Hepatocyte (in vitro differentiated cells): ENCODE results near the gene RCOR3. TPM values are rescaled to one million over a fixed set of nuclear protein-coding genes. Genes with fewer than 3 reads are reported as not detected.

Source experiments
- DNase-seq: peaks from one replicate; pipeline ENCODE4 v3.0.0-alpha.2; 2016; ENCODE audit warnings: low spot score
- H2AFZ ChIP-seq: fragments of 200-600 bp; sonication (generic); 2 replicates; pipeline ENCODE4 v1.6.0; 2016; ENCODE audit warnings: antibody characterized with exemption, mild to moderate bottlenecking
- H3K27ac ChIP-seq: fragments of 200-600 bp; sonication (generic); 2 replicates; pipeline ENCODE4 v1.5.1; 2016; ENCODE audit warnings: mild to moderate bottlenecking
- H3K27me3 ChIP-seq: fragments of 200-600 bp; sonication (generic); 2 replicates; pipeline ENCODE4 v1.6.1; 2016
- H3K36me3 ChIP-seq: fragments of 200-600 bp; sonication (generic); replicated peaks from 2 replicates; pipeline ENCODE4 v1.5.1; 2016; ENCODE audit warnings: low read depth; ENCODE audit not compliant: insufficient read depth
- H3K4me1 ChIP-seq: fragments of 200-600 bp; sonication (generic); 2 replicates; pipeline ENCODE4 v1.5.1; 2016; ENCODE audit warnings: mild to moderate bottlenecking, moderate library complexity; ENCODE audit not compliant: insufficient read depth
- H3K4me2 ChIP-seq: fragments of 200-600 bp; sonication (generic); 2 replicates; pipeline ENCODE4 v1.6.0; 2016
- H3K4me3 ChIP-seq: fragments of 200-600 bp; sonication (generic); 2 replicates; pipeline ENCODE4 v1.5.1; 2016; ENCODE audit warnings: mild to moderate bottlenecking
- H3K79me2 ChIP-seq: fragments of 200-600 bp; sonication (generic); 2 replicates; pipeline ENCODE4 v1.6.0; 2017; ENCODE audit warnings: mild to moderate bottlenecking
- H3K9me2 ChIP-seq: fragments of 200-600 bp; sonication (generic); replicated peaks from 2 replicates; pipeline ENCODE4 v1.6.0; 2017; ENCODE audit warnings: mild to moderate bottlenecking; ENCODE audit not compliant: insufficient read depth
- H3K9me3 ChIP-seq: fragments of 200-600 bp; sonication (generic); 2 replicates; pipeline ENCODE4 v1.5.1; 2016; ENCODE audit warnings: low read depth, mild to moderate bottlenecking
- H4K20me1 ChIP-seq: fragments of 200-600 bp; sonication (generic); 2 replicates; pipeline ENCODE4 v1.6.0; 2016; ENCODE audit warnings: mild to moderate bottlenecking; ENCODE audit not compliant: insufficient read depth, poor library complexity, severe bottlenecking
- CTCF ChIP-seq: fragments of 200-600 bp; sonication (generic); IDR thresholded peaks from 2 replicates; pipeline ENCODE4 v1.5.1; 2016; ENCODE audit warnings: antibody characterized with exemption, mild to moderate bottlenecking; ENCODE audit not compliant: poor library complexity
- EZH2 ChIP-seq: fragments of 200-600 bp; sonication (generic); IDR thresholded peaks from 2 replicates; pipeline ENCODE4 v1.6.1; 2016; ENCODE audit warnings: antibody characterized with exemption, mild to moderate bottlenecking, borderline replicate concordance
- EZH2phosphoT487 ChIP-seq: fragments of 200-600 bp; sonication (generic); IDR thresholded peaks from one replicate; pipeline ENCODE4 v1.6.1; 2018; ENCODE audit warnings: antibody characterized with exemption, mild to moderate bottlenecking, low read depth, moderate library complexity; ENCODE audit not compliant: unreplicated experiment, severe bottlenecking
- WGBS: methylation state at CpG from one replicate; pipeline ENCODE4 v1.1.6; 2016; ENCODE audit warnings: low lambda C conversion rate; ENCODE audit errors: missing lambda C conversion rate; 5-methylcytosine and 5-hydroxymethylcytosine counted together
- polyA plus RNA-seq: library from polyadenylated mRNA; unstranded; fragments of >200 nt; fragmentation: Nextera tagmentation; extraction: Ambion mirVana; gene quantifications from 2 replicates; pipeline ENCODE4 v1.2.1, GENCODE V29; 2016
- total RNA-seq: library from RNA; depleted of rRNA; stranded (reverse); fragments of >200 nt; gene quantifications from 2 replicates; pipeline ENCODE4 v1.2.3, GENCODE V29; 2014

RCOR3 gene
- total and polyA plus RNA-seq, 2 experiments from 2014 or later, result 25.0 to 39.6 TPM

- H3K79me2 ChIP-seq, result peaks cover 10% of the 10 kb centered on the region
- no peak for DNase-seq
- H3K4me2 ChIP-seq, result no peak overlapping the region
Observed at GRCh38 chr1:211296396-211296795, 37.2 kb downstream of the RCOR3 start.

GRCh38 chr1:211305044-211305443, 45.9 kb downstream of the RCOR3 start:
- Histone ChIP-seq H3K4me1 (no peaks in the 10 kb centered on the region), H3K27ac (no peak overlapping the region), H3K36me3 (no peaks in the 10 kb centered on the region), H3K9me2 (no peaks in the 10 kb centered on the region), H3K9me3 (no peaks in the 10 kb centered on the region), H3K4me2 (no peak overlapping the region), H4K20me1 (no peaks in the 10 kb centered on the region), H3K79me2 (no peaks in the 10 kb centered on the region), H3K27me3 (no peaks in the 10 kb centered on the region), H3K4me3 (no peak overlapping the region), H2AFZ (no peak overlapping the region)
- no peak for TF ChIP-seq EZH2
- no peak for DNase-seq
- 97% methylated on average over 3 of the region's 3 CpGs for WGBS

More at GRCh38 chr1:211296396-211296795, 37.2 kb downstream of the RCOR3 start:
- TF ChIP-seq CTCF (no peak), EZH2phosphoT487 (no peak), EZH2 (no peak)
- Histone ChIP-seq H3K9me2 (no peaks in the 10 kb centered on the region), H2AFZ (no peak overlapping the region), H3K27me3 (no peaks in the 10 kb centered on the region), H3K27ac (no peak overlapping the region), H3K4me3 (no peak overlapping the region), H4K20me1 (peaks cover 6% of the 10 kb centered on the region), H3K36me3 (no peaks in the 10 kb centered on the region), H3K9me3 (no peaks in the 10 kb centered on the region), H3K4me1 (no peaks in the 10 kb centered on the region)

- WGBS, result 70% methylated on average over 3 of the region's 3 CpGs
- H3K27ac ChIP-seq, result no peak overlapping the region
- DNase-seq, result no peak
Observed at GRCh38 chr1:211309617-211310016, 50.5 kb downstream of the RCOR3 start.

GRCh38 chr1:211313392-211313791, 54.2 kb downstream of the RCOR3 start:
- no peak overlapping the region for H3K4me2 ChIP-seq
- no peaks in the 10 kb centered on the region for H4K20me1 ChIP-seq
- H3K4me3 ChIP-seq, result no peak overlapping the region
- no peak overlapping the region for H2AFZ ChIP-seq
- no peaks in the 10 kb centered on the region for H3K79me2 ChIP-seq
- no peak for DNase-seq
- TF ChIP-seq CTCF, result no peak
- TF ChIP-seq EZH2phosphoT487, result no peak
- TF ChIP-seq EZH2, result no peak
- no peak overlapping the region for H3K27ac ChIP-seq
- no peaks in the 10 kb centered on the region for H3K27me3 ChIP-seq
- 94% methylated on average over 11 of the region's 11 CpGs for WGBS
- no peaks in the 10 kb centered on the region for H3K9me3 ChIP-seq
- no peaks in the 10 kb centered on the region for H3K9me2 ChIP-seq
- no peaks in the 10 kb centered on the region for H3K4me1 ChIP-seq
- H3K36me3 ChIP-seq, result no peaks in the 10 kb centered on the region

More at GRCh38 chr1:211309617-211310016, 50.5 kb downstream of the RCOR3 start:
- H3K36me3 ChIP-seq, result no peaks in the 10 kb centered on the region
- no peak overlapping the region for H3K4me3 ChIP-seq
- no peaks in the 10 kb centered on the region for H3K4me1 ChIP-seq
- H3K9me3 ChIP-seq, result no peaks in the 10 kb centered on the region
- no peaks in the 10 kb centered on the region for H3K27me3 ChIP-seq
- no peaks in the 10 kb centered on the region for H3K79me2 ChIP-seq
- no peak for TF ChIP-seq EZH2
- no peak for TF ChIP-seq CTCF
- TF ChIP-seq EZH2phosphoT487, result no peak
- no peaks in the 10 kb centered on the region for H4K20me1 ChIP-seq
- H3K9me2 ChIP-seq, result no peaks in the 10 kb centered on the region
- H3K4me2 ChIP-seq, result no peak overlapping the region
- no peak overlapping the region for H2AFZ ChIP-seq
